D721Med (cell line): ENCODE data around the gene RANBP9.

ENCODE experiments used
- DNase-seq: peaks from one replicate; pipeline ENCODE4 v3.0.0; 2011; ENCODE audit warnings: low spot score; ENCODE audit not compliant: insufficient read length
- FAIRE-seq: peaks from 2 replicates; lab custom pipeline; 2011; peaks lifted over from hg19 to GRCh38; lab: Jason Lieb, UNC
- CTCF ChIP-seq: IDR thresholded peaks from 2 replicates; pipeline ENCODE4 v1.5.1; 2012; ENCODE audit warnings: mild to moderate bottlenecking, control low read depth; ENCODE audit not compliant: insufficient read depth; ENCODE audit errors: missing control alignments

The RANBP9 gene

DNA sequence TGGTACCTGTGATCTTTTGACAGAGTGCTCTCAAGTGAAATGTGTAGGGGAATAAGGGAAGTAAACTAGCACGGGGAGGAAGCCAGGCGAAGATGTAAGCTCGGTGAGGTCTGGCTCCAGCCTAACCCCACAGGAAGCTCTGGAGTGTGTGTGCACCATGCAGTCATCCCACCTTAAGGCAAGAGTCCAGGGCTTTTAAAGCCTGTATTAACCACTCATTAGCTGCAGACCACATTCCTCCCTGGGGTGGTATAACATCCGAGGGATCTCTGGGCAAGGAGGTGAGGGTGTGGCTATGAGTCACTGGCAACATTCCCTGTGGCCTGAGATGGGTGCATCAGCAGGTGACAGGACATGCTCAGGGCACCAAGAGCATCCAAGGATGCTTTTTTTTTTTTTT is 12.5 kb upstream of the RANBP9 start:
- no peak for FAIRE-seq
- no peak for TF ChIP-seq CTCF
- DNase-seq: no peak

DNA sequence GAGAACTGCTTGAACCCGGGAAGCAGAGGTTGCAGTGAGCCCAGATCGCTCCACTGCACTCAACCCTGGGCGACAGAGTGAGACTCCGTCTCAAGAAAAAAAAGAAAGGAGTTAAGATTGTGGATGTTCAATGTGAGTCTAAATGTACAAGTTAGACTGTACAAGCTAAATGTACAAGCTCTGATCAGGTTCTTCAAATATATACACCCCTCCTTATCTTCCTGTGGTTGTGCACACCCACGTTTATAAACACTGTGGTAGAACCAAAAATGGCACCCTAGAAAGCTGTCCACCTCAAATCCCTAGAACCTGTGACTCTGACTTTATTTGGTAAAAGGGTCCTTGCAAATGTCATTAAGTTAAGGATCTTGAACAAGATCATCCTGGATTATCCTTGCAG is 11.2 kb upstream of the RANBP9 start:
- TF ChIP-seq CTCF: no peak
- DNase-seq: no peak
- FAIRE-seq: peak; percentile 89

- no peak for DNase-seq
- no peak for FAIRE-seq
- TF ChIP-seq CTCF: no peak
Measured at GRCh38 chr6:13718123-13718458, 6.5 kb upstream of the RANBP9 start.

- no peak for TF ChIP-seq CTCF
- no peak for DNase-seq
- no peak for FAIRE-seq
Measured at GRCh38 chr6:13716955-13717295, 5.3 kb upstream of the RANBP9 start.

DNA sequence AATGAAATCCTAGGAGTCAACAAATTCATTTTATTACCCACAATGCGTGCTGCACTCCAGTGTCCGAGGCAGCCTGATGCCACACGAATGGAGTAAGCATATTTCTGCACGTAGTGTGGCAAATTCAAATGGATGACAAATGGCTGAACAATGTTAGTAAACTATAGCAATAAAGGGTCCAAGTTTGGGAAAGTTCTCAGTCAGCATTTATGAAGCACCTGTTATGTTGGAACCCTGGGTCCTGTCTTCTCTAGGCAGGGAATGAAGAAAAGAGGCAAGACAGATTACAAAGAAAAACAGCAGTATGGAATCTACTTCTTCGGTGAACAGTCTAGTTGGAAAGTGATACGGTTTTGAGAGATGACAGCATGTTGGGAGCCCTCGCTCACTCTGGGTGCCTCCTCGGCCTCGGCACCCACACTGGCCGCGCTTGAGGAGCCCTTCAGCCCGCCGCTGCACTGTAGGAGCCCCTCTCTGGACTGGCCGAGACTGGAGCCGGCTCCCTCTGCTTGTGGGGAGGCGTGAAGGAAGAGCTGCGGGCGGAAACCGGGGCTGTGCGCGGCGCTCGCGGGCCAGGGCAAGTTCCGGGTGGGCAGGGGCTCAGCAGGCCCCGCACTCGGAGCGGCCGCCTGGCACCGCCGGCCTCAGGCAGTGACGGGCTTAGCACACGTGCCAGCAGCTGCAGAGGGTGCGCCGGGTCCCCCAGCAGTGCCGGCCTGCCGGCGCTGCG is 4.8 kb upstream of the RANBP9 start:
- DNase-seq (no peak), FAIRE-seq (no peak)
- TF ChIP-seq CTCF: no peak

- no peak for TF ChIP-seq CTCF
- FAIRE-seq (no peak), DNase-seq (no peak)
Measured at GRCh38 chr6:13715444-13715883, 3.8 kb upstream of the RANBP9 start.

DNA sequence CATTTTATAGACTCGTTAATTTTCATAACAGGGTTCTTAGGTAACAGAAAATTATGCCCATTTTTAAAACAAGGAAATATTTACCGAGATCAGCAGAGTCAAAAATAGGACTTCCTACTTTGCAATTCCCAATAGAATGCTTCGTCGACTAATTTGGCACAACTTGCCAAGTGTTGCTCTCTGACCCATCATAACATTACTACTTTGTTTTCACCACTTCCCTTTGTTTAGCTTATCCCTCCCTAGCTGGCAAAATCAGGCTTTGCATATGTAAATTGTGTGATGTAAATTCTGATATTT is 914 bp upstream of the RANBP9 start:
- DNase-seq: no peak
- no peak for TF ChIP-seq CTCF
- peak; percentile 44 for FAIRE-seq
